DMS153 treated with DMSO at 0.1 percent for 48 hours (cell line): ENCODE measurements around the gene RNF2.

Experiments
- DNase-seq: peaks from one replicate; lab custom pipeline; 2025; ENCODE audit not compliant: unreplicated experiment; lab: John Stamatoyannopoulos, UW

The RNF2 gene

GRCh38 chr1:185091480-185091879 is 46.1 kb downstream of the RNF2 start:
- peak; percentile 63 for DNase-seq

GRCh38 chr1:185094761-185095160 is 49.4 kb downstream of the RNF2 start:
- DNase-seq = no peak

GRCh38 chr1:185096531-185096930 is 51.2 kb downstream of the RNF2 start:
- DNase-seq = no peak

- no peak for DNase-seq
These were observed 58.7 kb downstream of the RNF2 start for GRCh38 chr1:185104083-185104482.

DNA sequence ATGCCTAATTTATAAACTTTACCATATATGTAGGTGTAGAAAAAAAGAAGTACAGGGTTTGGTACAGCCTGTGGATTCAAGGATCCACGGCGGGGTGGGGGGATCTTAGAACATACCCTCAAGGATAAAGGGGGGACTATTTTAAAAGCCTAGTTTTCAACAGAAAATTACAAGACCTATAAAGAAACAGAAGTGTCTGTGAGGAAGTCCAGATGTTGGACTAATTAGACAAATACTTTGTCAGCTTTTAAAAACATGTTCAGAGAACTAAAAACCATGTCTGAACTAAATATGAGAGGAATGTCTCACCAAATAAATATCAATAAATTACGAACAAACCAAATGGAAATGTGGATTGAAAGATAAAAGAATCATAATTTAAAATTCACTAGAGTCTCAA is 59.8 kb downstream of the RNF2 start:
- DNase-seq = no peak

DNA sequence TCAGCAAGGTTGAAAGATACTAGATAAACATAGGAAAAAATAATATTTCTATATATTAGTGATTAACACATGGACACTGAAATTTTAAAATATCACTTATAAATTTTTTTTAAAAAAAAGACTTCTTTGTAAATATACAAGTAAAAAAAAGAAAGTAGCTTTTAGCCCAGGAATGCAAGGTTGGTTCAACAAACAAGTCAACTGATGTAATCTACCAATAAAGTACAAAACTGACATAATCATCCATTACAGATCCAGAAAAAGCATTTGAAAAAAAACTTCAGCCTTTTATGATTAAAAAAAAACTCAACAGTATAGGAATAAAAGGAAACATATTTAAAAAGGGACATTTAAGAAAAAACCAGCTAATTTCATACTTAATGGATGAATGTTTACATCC is 63.0 kb downstream of the RNF2 start:
- DNase-seq = no peak

- DNase-seq = no peak
These were observed 64.8 kb downstream of the RNF2 start for GRCh38 chr1:185110145-185110544.

DNA sequence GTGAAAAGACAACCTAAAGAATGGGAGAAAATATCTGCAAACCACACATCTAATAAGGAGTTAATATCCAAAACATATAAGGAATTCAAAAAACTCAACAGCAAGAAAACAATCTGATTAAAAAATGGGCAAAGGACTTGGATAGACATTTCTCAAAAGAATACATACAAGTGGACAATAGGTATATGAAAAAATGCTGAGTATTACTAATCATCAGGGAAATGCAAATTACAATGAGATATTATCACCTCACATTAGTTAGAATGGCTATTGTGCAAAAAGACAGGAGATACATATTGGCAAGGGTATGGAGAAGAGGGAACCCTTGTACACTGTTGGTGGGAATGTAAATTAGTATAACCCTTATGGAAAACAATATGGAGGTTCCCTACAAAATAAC is 66.5 kb downstream of the RNF2 start:
- DNase-seq = no peak

DNA sequence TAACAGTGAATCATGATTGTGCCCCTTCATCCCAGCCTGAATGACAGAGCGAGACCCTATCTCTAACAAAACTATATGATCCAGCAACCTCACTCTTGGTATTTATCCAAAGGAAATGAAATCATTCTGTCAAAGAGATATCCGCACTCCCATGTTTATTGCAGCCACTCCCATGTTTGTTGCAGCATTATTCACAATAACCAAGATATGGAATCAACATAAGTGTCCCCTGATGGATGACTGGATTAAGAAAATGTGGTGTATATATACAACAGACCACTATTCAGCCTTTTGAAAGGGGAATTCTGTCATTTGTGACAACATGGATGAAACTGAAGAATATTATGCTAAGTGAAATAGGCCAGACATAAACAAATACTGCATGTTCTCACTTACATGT is 67.0 kb downstream of the RNF2 start:
- no peak for DNase-seq

DNA sequence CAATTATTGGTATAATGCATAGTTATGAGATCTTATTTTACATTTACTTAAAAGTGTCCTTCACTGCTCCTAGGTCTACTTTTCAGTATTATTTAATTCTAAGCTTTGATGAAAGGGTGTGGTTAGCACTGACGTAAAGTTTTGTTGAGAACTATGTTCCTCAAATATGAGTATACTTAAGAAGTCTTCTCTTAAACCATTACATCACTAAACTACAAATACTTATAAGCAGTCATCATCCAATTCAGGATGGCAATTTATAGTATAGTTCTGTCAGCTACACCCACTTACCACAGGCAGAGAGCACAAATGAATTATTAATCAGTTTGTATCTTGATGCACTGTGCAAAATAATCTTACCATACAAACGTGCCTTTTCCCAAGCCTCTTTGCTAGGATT is 84.3 kb downstream of the RNF2 start:
- DNase-seq = no peak

GRCh38 chr1:185132534-185132933 is 87.2 kb downstream of the RNF2 start:
- no peak for DNase-seq

GRCh38 chr1:185137896-185138545 is 92.7 kb downstream of the RNF2 start:
- DNase-seq = no peak

GRCh38 chr1:185139246-185139645 is 93.9 kb downstream of the RNF2 start:
- DNase-seq = no peak

- DNase-seq = no peak
These were observed 98.9 kb downstream of the RNF2 start for GRCh38 chr1:185144233-185144632.

GRCh38 chr1:185151215-185151614 is 105.9 kb downstream of the RNF2 start:
- DNase-seq = no peak
